Esophagus (tissue), 2 donors: ENCODE measurements around the gene HCFC1. TPM values are rescaled to one million over a fixed set of nuclear protein-coding genes. Genes with fewer than 3 reads are reported as not detected.

ENCODE experiments used
- H3K27ac ChIP-seq, 2 donors: one replicate each; pipeline ENCODE4 v1.5.1; 2013; ENCODE audit warnings: low read depth in 2 of 2, mild to moderate bottlenecking in 2 of 2, inconsistent platforms in 1 of 2, low read length in 1 of 2, moderate library complexity in 1 of 2
- H3K27me3 ChIP-seq, 2 donors: one replicate each; pipeline ENCODE4 v1.6.1; 2013; ENCODE audit warnings: low read length in 2 of 2, control low read depth in 1 of 2, mild to moderate bottlenecking in 1 of 2; ENCODE audit not compliant: insufficient read depth in 2 of 2, control insufficient read depth in 1 of 2
- H3K36me3 ChIP-seq, 2 donors: one replicate each; pipeline ENCODE4 v1.6.1; 2013; ENCODE audit warnings: low read length in 1 of 2; ENCODE audit not compliant: control insufficient read depth in 2 of 2, insufficient read depth in 2 of 2
- H3K4me1 ChIP-seq, 2 donors: one replicate each; pipeline ENCODE4 v1.6.1; 2013; ENCODE audit warnings: low read length in 1 of 2; ENCODE audit not compliant: control insufficient read depth in 2 of 2, insufficient read depth in 2 of 2
- H3K4me3 ChIP-seq, 2 donors: one replicate each; pipeline ENCODE4 v1.5.1; 2013; ENCODE audit warnings: low read length in 2 of 2, mild to moderate bottlenecking in 2 of 2, low read depth in 1 of 2, moderate library complexity in 1 of 2
- H3K9me3 ChIP-seq, 2 donors: one replicate each; pipeline ENCODE4 v1.6.1; 2013; ENCODE audit warnings: mild to moderate bottlenecking in 2 of 2, low read depth in 1 of 2, low read length in 1 of 2, moderate library complexity in 1 of 2; ENCODE audit not compliant: control insufficient read depth in 2 of 2, insufficient read depth in 1 of 2
- WGBS, 2 donors: extraction: QIAGEN DNeasy Blood & Tissue Kit; methylation state at CpG; one replicate each; pipeline ENCODE4 v1.1.7; 2013; 5-methylcytosine and 5-hydroxymethylcytosine counted together
- polyA plus RNA-seq, 2 donors: library from polyadenylated mRNA; stranded (reverse); fragments of 200-250 nt; gene quantifications; one replicate each; pipeline ENCODE4 v1.2.3, GENCODE V29; 2013
- donor health status: healthy with polysubstance abuse.
- donor health status: Bipolar disorder and iron deficiency.

Gene HCFC1
- polyA plus RNA-seq, 2 donors = 13.0 to 15.9 TPM

DNA sequence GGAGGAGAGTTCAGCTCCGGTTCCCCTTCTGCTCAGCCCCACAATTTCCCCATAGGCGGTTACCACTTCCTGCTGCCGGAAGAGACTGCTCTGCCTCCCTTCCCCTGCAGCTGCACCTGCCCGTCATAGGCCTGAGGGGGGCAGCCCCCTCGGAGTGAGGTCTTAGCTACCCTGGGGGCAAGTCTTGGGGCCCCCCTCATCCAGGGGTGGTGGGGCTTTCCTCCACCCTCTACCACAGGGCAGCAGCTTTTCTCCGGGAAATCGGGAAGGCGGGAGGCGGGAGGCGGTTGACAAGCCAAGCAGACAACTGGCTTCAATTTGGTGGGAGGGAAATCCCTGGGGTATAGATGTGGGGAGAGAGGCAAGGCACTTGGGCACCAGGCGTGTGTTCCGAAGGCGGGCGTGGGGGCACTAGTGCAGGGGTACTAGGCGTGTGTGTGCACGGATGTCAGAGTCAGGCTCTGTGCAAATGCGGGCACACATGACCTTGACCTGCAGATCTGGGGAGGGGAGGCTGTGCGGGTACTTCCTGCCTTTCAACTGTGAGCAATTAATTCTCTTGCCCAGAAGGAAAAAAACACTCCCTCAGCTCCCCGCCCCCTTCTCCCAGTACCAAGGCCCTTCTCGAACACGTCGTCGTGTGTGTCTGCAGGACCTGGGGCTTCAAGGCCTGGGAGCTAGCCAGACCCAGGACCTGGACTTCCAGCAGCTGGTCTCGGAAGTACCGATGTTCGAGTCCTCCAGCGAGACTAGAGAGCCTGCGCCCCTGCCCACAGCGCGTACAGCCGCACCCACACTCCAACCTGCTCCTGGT, 44.6 kb downstream of the HCFC1 start:
- Histone ChIP-seq H3K9me3 (no peaks in the 10 kb centered on the region), H3K36me3 (peaks cover 0 to 20% of the 10 kb centered on the region in 2 donors), H3K27ac (peak overlapping the region; percentile 99), H3K27me3 (no peaks in the 10 kb centered on the region), H3K4me1 (peaks cover 0 to 13% of the 10 kb centered on the region in 2 donors), H3K4me3 (peak overlapping the region; percentile 56 to 69)
- 1 to 31% methylated on average over 28 to 31 of the region's 31 CpGs for WGBS, 2 donors

DNA sequence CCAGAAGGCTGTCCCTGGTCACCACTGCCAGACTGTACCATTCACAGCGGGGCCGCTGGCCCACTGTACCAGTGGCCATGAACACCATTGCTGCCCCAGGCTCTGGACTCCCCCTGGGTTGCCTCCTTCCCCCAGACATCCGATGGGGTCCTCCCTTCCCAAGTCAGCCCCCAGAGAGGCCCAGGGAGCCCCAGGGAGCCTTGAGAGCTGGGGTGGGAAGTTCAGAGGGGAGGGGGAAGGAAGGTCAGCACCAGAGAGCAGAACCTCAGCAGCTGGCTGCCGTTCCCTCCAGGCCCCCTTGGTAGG, 45.1 kb downstream of the HCFC1 start:
- no peaks in the 10 kb centered on the region for H3K27me3 ChIP-seq
- peaks cover 0 to 13% of the 10 kb centered on the region in 2 donors for H3K4me1 ChIP-seq
- peak overlapping the region; percentile 99 for H3K27ac ChIP-seq
- H3K9me3 ChIP-seq = no peaks in the 10 kb centered on the region
- peak overlapping the region; percentile 20 to 34 for H3K4me3 ChIP-seq
- 25 to 27% methylated on average over 3 to 4 of the region's 4 CpGs for WGBS, 2 donors
- peaks cover 0 to 15% of the 10 kb centered on the region in 2 donors for H3K36me3 ChIP-seq

DNA sequence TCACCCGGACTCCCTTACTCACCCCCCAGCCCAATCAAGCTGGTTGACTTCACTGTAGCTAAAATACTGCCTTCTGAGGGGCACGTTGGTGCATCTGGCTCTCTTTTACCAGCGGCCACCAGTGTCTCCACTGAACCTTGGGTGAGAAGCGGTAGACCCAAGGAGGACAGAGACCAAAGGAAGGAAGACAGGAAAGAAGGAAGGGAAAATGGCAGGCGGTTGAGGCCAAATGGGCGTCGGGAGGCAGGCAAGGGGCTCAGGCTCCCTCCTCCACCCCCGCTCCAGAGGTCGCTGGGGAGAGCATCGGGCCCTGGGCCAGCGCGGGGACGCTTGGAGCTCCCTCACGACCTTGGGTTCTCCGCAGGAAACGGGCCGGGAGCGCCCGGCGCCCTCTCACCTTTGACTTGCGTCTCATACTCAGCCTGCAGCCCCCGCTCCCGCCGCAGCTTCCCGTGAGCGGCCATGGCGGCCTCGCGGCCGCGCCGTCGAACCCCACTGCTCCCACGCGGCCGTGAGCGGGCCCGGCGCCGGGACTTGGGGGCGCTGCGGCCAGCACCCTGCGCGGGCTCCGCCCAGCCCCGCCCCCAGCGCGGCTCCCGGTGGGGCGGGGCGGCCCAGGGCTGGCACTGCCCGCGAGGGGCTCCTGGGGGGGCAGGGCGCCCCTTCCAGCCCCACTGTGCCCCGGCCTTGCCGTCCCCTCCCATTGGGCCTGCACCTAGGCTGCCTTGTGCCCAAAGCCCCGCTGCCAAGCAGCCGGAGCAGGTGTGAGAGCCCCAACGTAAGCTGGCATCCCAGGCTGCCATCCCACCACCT, 45.7 kb downstream of the HCFC1 start, which contains the start of gene ARHGAP4:
TSS of gene ARHGAP4 (minus strand) at position 526 of the 813 bp plus-strand sequence. CDS start at position 464, 62 bp downstream.
- Histone ChIP-seq H3K4me1 (peaks cover 0 to 13% of the 10 kb centered on the region in 2 donors), H3K27me3 (no peaks in the 10 kb centered on the region), H3K36me3 (peaks cover 0 to 11% of the 10 kb centered on the region in 2 donors), H3K9me3 (no peaks in the 10 kb centered on the region), H3K4me3 (peak within 1 kb of the TSS; percentile 37 to 56), H3K27ac (peak within 1 kb of the TSS; percentile 99)
- 26 to 29% methylated on average over 43 to 58 of the region's 59 CpGs for WGBS, 2 donors

GRCh38 chrX:153925387-153925738, 46.3 kb downstream of the HCFC1 start:
- H3K4me3 ChIP-seq = peak overlapping the region in 1 of 2 donors; percentile 37
- peaks cover 0 to 6% of the 10 kb centered on the region in 2 donors for H3K36me3 ChIP-seq
- 70 to 75% methylated on average over 4 of the region's 4 CpGs for WGBS, 2 donors
- H3K27ac ChIP-seq = peak overlapping the region in 1 of 2 donors; percentile 47
- H3K9me3 ChIP-seq = no peaks in the 10 kb centered on the region
- H3K27me3 ChIP-seq = no peaks in the 10 kb centered on the region
- H3K4me1 ChIP-seq = peaks cover 0 to 13% of the 10 kb centered on the region in 2 donors

DNA sequence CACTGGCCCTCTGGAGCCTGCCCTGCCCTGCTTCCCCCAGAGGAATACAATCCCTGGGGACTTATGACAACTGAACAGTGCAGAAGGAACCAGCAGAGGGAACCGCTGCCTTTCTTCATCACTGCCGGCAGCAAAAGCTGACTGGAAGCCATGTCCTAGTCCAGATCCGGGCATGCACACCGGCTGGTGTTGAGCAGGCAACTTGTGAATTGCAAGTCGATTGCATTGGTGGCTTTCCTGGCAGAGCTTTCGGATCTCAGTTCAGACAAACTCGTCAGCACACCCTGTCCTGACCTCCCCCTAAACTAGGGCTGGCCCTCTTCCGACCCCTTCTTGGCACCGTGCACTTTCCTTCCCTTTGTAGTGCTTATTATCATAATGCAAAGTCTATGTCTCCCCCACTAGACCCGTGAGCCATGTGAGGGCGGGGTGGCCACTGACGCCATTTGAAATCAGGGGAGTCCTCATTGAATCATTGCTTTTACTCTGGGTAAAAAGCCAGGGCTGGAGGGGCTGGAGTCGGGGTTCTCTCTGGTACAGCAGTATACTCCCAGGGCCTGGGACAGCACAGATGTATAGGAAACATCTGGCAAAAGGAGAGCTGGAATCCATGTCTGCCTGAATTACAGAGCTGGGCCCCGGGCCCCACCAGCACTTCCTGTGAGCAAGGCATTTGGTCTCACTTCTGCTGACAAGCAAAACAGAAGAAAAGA, 47.3 kb downstream of the HCFC1 start:
- Histone ChIP-seq H3K36me3 (no peaks in the 10 kb centered on the region), H3K27me3 (peaks cover 0 to 4% of the 10 kb centered on the region in 2 donors), H3K27ac (peak overlapping the region; percentile 19 to 31), H3K9me3 (no peaks in the 10 kb centered on the region), H3K4me1 (peaks cover 0 to 11% of the 10 kb centered on the region in 2 donors), H3K4me3 (no peak overlapping the region)
- WGBS, 2 donors = 27 to 49% methylated on average over 14 of the region's 14 CpGs

DNA sequence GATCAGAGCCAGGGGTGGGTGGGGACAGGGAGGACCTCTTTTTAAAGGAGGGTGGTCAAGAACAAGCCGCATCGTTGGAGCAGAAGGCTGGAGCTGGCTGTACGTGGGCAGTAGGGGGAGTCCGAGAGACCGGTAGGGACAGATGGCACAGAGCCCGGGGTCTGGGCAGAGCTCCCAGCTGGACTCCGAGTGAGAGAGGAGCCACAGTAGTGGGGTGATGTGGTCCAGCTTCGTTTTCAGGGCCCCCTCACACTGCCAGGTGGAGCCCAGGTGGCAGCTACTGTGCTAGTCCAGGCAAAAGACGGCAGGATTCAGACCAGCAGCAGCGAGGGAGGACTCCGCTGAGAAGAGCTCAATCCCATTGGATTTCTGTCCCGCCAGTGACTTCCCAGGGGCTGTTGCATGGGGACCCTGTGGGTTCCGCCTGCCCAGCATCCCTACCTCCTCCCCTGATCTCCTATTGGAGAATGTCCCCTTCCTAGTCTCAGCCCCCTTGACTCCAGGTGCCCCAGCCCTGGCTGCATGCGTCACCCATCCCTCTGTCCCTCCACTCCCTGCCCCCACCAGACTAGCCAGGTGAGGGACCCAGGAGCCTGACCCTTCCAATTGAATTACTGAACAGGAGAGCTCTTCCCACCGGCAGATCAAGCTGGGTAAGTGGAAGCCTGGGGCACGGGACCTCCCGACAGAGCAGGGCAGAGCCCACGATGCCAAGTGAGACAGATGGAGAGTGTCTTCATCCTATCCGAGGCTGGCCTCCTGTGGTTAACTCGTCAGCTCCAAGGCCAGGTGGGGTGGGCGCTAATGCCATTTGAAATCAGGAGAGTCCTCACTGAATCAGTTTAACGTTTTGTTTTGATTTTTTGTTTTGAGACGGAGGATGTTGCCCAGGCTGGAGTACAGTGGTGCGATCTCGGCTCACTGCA, 48.4 kb downstream of the HCFC1 start:
- no peaks in the 10 kb centered on the region for H3K9me3 ChIP-seq
- H3K4me3 ChIP-seq = no peak overlapping the region
- no peak overlapping the region for H3K27ac ChIP-seq
- WGBS, 2 donors = 50 to 58% methylated on average over 23 to 25 of the region's 25 CpGs
- peaks cover 0 to 4% of the 10 kb centered on the region in 2 donors for H3K27me3 ChIP-seq
- H3K36me3 ChIP-seq = no peaks in the 10 kb centered on the region
- peaks cover 0 to 11% of the 10 kb centered on the region in 2 donors for H3K4me1 ChIP-seq

DNA sequence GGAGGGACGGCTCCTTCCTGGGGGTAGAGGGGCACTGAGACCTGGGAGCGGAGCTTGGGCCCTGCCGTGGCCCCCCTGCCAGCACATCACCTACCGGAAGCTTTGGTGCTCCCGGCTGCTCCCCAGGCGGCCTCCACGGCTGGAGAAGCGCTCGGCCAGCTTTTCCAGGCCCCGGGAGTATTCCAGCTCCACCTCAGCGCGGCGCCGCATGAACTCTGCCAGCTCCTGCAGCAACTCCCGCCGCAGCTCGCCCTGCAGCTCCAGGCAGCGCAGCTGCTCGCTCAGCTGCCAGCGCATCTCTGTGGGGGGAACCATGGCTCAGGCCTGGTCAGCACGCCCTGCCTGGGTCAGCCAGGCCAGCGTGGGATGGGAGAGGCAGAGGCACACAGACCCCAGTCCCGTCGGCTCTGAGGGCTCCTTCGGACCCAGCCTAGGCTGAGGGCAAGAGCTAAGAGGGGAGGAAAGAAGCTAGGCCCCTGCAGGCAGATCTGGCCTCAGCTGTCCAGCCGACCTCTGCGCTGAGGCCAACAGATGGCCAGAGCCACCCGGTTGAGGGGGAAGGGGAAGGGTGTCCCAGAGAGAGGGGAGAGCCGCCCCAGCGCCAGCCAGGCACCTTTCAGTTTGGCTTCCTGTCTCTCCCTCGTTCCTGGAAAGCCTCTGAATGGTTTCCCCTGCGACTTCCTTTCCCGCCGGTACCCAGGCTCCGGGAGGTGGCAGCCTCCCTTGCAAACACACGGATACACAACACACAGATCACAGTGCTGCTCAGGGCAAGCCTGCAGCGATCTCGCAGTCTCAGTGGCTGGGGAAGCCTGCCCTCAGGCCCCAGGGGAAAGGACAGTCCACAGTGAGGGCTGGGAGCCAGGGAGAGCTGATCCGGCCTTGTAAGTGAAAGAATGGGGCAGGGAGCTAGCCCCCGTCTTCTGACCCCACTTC, 49.8 kb downstream of the HCFC1 start:
- WGBS, 2 donors = 39 to 60% methylated on average over 35 to 40 of the region's 40 CpGs
- Histone ChIP-seq H3K4me3 (peak overlapping the region in 1 of 2 donors; percentile 13), H3K36me3 (no peaks in the 10 kb centered on the region), H3K27me3 (peaks cover 0 to 4% of the 10 kb centered on the region in 2 donors), H3K9me3 (no peaks in the 10 kb centered on the region), H3K27ac (no peak overlapping the region), H3K4me1 (peaks cover 0 to 6% of the 10 kb centered on the region in 2 donors)

GRCh38 chrX:153921070-153921469, 50.5 kb downstream of the HCFC1 start:
- WGBS, 2 donors = 59 to 80% methylated on average over 15 to 16 of the region's 16 CpGs
- H3K36me3 ChIP-seq = no peaks in the 10 kb centered on the region
- H3K4me3 ChIP-seq = no peak overlapping the region
- peaks cover 0 to 4% of the 10 kb centered on the region in 2 donors for H3K27me3 ChIP-seq
- H3K4me1 ChIP-seq = peaks cover 0 to 3% of the 10 kb centered on the region in 2 donors
- no peak overlapping the region for H3K27ac ChIP-seq
- no peaks in the 10 kb centered on the region for H3K9me3 ChIP-seq
